IMR-90 (cell line): ENCODE results near the gene OR8B4. TPM values are rescaled to one million over a fixed set of nuclear protein-coding genes. Genes with fewer than 3 reads are reported as not detected.

Source experiments
- ATAC-seq: fragments of 200-7000 bp; cut with Tn5 transposase; 2 replicates; pipeline ENCODE4 v1.9.1; 2020; ENCODE audit warnings: low read depth, mild to moderate bottlenecking, moderate library complexity
- BruUV-seq: library from RNA; stranded (reverse); fragments of 400-500 nt; replicated peaks from 2 replicates; lab custom pipeline; 2021; lab: Mats Ljungman, UMichigan
- CTCF ChIA-PET: fragments of 300-600 bp; formaldehyde crosslinking; extraction: SDS; loops from one replicate; lab custom pipeline; 2021; ENCODE audit warnings: antibody characterized with exemption; lab: Yijun Ruan, JAX
- POLR2A ChIA-PET: fragments of 300-600 bp; sonication (Branson Sonifier 250); formaldehyde crosslinking; loops from one replicate; lab custom pipeline; 2022; ENCODE audit warnings: antibody characterized with exemption; ENCODE audit not compliant: unreplicated experiment; lab: Charles Lee
- DNase-seq: peaks from one replicate; pipeline ENCODE4 v3.0.0; 2013
- H2AFZ ChIP-seq: replicated peaks from 2 replicates; pipeline ENCODE3; 2013; ENCODE audit warnings: low read length, mild to moderate bottlenecking; ENCODE audit not compliant: poor library complexity
- H2AK5ac ChIP-seq: 2 replicates; pipeline ENCODE4 v1.6.1; 2013; ENCODE audit warnings: low read depth, low read length, inconsistent platforms
- H2AK9ac ChIP-seq: replicated peaks from 2 replicates; pipeline ENCODE3; 2013; ENCODE audit warnings: mild to moderate bottlenecking, low read depth, low read length, moderate library complexity; ENCODE audit not compliant: poor library complexity
- H2BK120ac ChIP-seq: 2 replicates; pipeline ENCODE4 v1.6.1; 2013; ENCODE audit warnings: low read depth, low read length, inconsistent platforms
- H2BK15ac ChIP-seq: 3 replicates; pipeline ENCODE4 v1.6.1; 2013; ENCODE audit warnings: low read depth, low read length, inconsistent platforms
- H2BK20ac ChIP-seq: 2 replicates; pipeline ENCODE4 v1.6.1; 2013; ENCODE audit warnings: low read depth, mild to moderate bottlenecking, inconsistent platforms, low read length, moderate library complexity
- H2BK5ac ChIP-seq: 2 replicates; pipeline ENCODE4 v1.6.1; 2013; ENCODE audit warnings: mild to moderate bottlenecking, low read depth, low read length, inconsistent platforms; ENCODE audit not compliant: poor library complexity, severe bottlenecking
- H3K14ac ChIP-seq: replicated peaks from 2 replicates; pipeline ENCODE4 v1.6.1; 2013; ENCODE audit warnings: low read depth, low read length, inconsistent platforms
- H3K18ac ChIP-seq: 2 replicates; pipeline ENCODE4 v1.6.1; 2013; ENCODE audit warnings: low read depth, low read length, control low read depth
- H3K23ac ChIP-seq: 2 replicates; pipeline ENCODE4 v1.6.1; 2013; ENCODE audit warnings: low read depth, low read length, inconsistent platforms
- H3K27ac ChIP-seq: 2 replicates; pipeline ENCODE4 v1.5.1; 2013; ENCODE audit warnings: mild to moderate bottlenecking, control low read depth, low read length; ENCODE audit not compliant: insufficient read depth
- H3K27me3 ChIP-seq: 2 replicates; pipeline ENCODE4 v1.6.1; 2013; ENCODE audit warnings: low read length; ENCODE audit not compliant: control insufficient read depth, insufficient read depth
- H3K36me3 ChIP-seq: 2 replicates; pipeline ENCODE4 v1.6.1; 2013; ENCODE audit warnings: low read length, mixed read lengths; ENCODE audit not compliant: control insufficient read depth, insufficient read depth
- H3K4ac ChIP-seq: 2 replicates; pipeline ENCODE4 v1.6.1; 2013; ENCODE audit warnings: low read depth, low read length, inconsistent platforms
- H3K4me1 ChIP-seq: 2 replicates; pipeline ENCODE4 v1.6.1; 2013; ENCODE audit warnings: low read length, mixed read lengths; ENCODE audit not compliant: control insufficient read depth, insufficient read depth
- H3K4me2 ChIP-seq: 2 replicates; pipeline ENCODE4 v1.6.1; 2013; ENCODE audit warnings: low read depth, mild to moderate bottlenecking, control low read depth, low read length, moderate library complexity
- H3K4me3 ChIP-seq: 2 replicates; pipeline ENCODE4 v1.5.1; 2013; ENCODE audit warnings: low read depth, mild to moderate bottlenecking, control low read depth, low read length, moderate library complexity; ENCODE audit not compliant: insufficient read depth
- H3K56ac ChIP-seq: 2 replicates; pipeline ENCODE4 v1.6.1; 2013; ENCODE audit warnings: low read length, inconsistent platforms; ENCODE audit not compliant: insufficient read depth; ENCODE audit errors: extremely low read depth
- H3K79me1 ChIP-seq, 2 experiments: 2 replicates each; pipeline ENCODE4 v1.6.1; 2013; ENCODE audit warnings: low read length in 2 of 2, inconsistent platforms in 1 of 2, low read depth in 1 of 2
- H3K9ac ChIP-seq: 2 replicates; pipeline ENCODE4 v1.6.1; 2013; ENCODE audit warnings: low read depth, low read length, control low read depth
- H3K9me1 ChIP-seq: 2 replicates; pipeline ENCODE4 v1.6.1; 2013; ENCODE audit warnings: low read length, inconsistent platforms; ENCODE audit not compliant: insufficient read depth
- H3K9me3 ChIP-seq: 2 replicates; pipeline ENCODE4 v1.6.1; 2013; ENCODE audit warnings: low read length; ENCODE audit not compliant: control insufficient read depth, insufficient read depth
- H4K20me1 ChIP-seq: 2 replicates; pipeline ENCODE4 v1.6.1; 2013; ENCODE audit warnings: low read length, inconsistent platforms; ENCODE audit not compliant: insufficient read depth
- H4K5ac ChIP-seq: 2 replicates; pipeline ENCODE4 v1.6.1; 2013; ENCODE audit warnings: mild to moderate bottlenecking, low read depth, low read length, control low read depth
- H4K8ac ChIP-seq, 2 experiments: 2 replicates each; pipeline ENCODE4 v1.6.1; 2013; ENCODE audit warnings: low read depth in 2 of 2, low read length in 2 of 2, control low read depth in 1 of 2, inconsistent platforms in 1 of 2
- H4K91ac ChIP-seq: 2 replicates; pipeline ENCODE4 v1.6.1; 2013; ENCODE audit warnings: low read depth, low read length, inconsistent platforms; ENCODE audit not compliant: insufficient read depth
- BHLHE40 ChIP-seq: fragments of 150-350 bp; IDR thresholded peaks from 2 replicates; pipeline ENCODE4 v1.6.1; 2016; ENCODE audit warnings: mild to moderate bottlenecking, low read depth, low read length
- CEBPB ChIP-seq: IDR thresholded peaks from 2 replicates; pipeline ENCODE4 v1.6.1; 2012; ENCODE audit warnings: low read depth, low read length, improper control_type of control experiment
- CHD1 ChIP-seq: IDR thresholded peaks from 2 replicates; pipeline ENCODE4 v1.6.1; 2012; ENCODE audit warnings: low read depth, low read length, improper control_type of control experiment
- ELK1 ChIP-seq: fragments of 150-350 bp; IDR thresholded peaks from 2 replicates; pipeline ENCODE4 v1.6.1; 2016; ENCODE audit warnings: low read depth, mild to moderate bottlenecking, low read length, moderate library complexity, borderline replicate concordance
- FOS ChIP-seq: fragments of 150-350 bp; IDR thresholded peaks from 2 replicates; pipeline ENCODE4 v1.6.1; 2016; ENCODE audit warnings: low read depth, low read length
- MAFK ChIP-seq: IDR thresholded peaks from 2 replicates; pipeline ENCODE4 v1.6.1; 2012; ENCODE audit warnings: low read depth, low read length, improper control_type of control experiment
- MAZ ChIP-seq: IDR thresholded peaks from 2 replicates; pipeline ENCODE4 v1.6.1; 2012; ENCODE audit warnings: low read depth, mild to moderate bottlenecking, low read length, improper control_type of control experiment, moderate library complexity, borderline replicate concordance
- MXI1 ChIP-seq: IDR thresholded peaks from 2 replicates; pipeline ENCODE4 v1.6.1; 2012; ENCODE audit warnings: low read depth, mild to moderate bottlenecking, low read length, moderate library complexity, borderline replicate concordance
- NFE2L2 ChIP-seq: fragments of 150-350 bp; IDR thresholded peaks from 2 replicates; pipeline ENCODE4 v1.6.1; 2016; ENCODE audit warnings: low read depth, mild to moderate bottlenecking, low read length
- POLR2A ChIP-seq: IDR thresholded peaks from 2 replicates; pipeline ENCODE4 v1.6.1; 2012; ENCODE audit warnings: mild to moderate bottlenecking, low read depth, low read length
- RAD21 ChIP-seq: IDR thresholded peaks from 2 replicates; pipeline ENCODE4 v1.6.1; 2012; ENCODE audit warnings: low read length, improper control_type of control experiment
- RCOR1 ChIP-seq: IDR thresholded peaks from 2 replicates; pipeline ENCODE4 v1.6.1; 2012; ENCODE audit warnings: mild to moderate bottlenecking, low read length, improper control_type of control experiment; ENCODE audit not compliant: insufficient replicate concordance
- RFX5 ChIP-seq: IDR thresholded peaks from 2 replicates; pipeline ENCODE4 v1.8.0; 2012; ENCODE audit warnings: low read depth, mild to moderate bottlenecking, low read length, moderate library complexity
- SMC3 ChIP-seq: fragments of 150-350 bp; IDR thresholded peaks from 2 replicates; pipeline ENCODE4 v1.6.1; 2016; ENCODE audit warnings: low read depth, mild to moderate bottlenecking, antibody characterized with exemption, low read length, moderate library complexity
- USF2 ChIP-seq: fragments of 150-350 bp; IDR thresholded peaks from 2 replicates; pipeline ENCODE4 v1.6.1; 2017; ENCODE audit warnings: mild to moderate bottlenecking, antibody characterized with exemption, low read length, low read depth
- WGBS, 2 experiments: methylation state at CpG; one replicate each; pipeline versions ENCODE4 v1.1.5 to v1.1.7; 2013; ENCODE audit warnings: missing lambda C conversion rate in 2 of 2; ENCODE audit not compliant: insufficient read length in 1 of 2; ENCODE audit errors: extremely low coverage in 2 of 2; 5-methylcytosine and 5-hydroxymethylcytosine counted together
- dilution Hi-C: fragments of 300-500 bp; cut with HindIII; formaldehyde crosslinking; loops from one replicate; pipeline ENCODE4 v1.14.3; 2018; ENCODE audit warnings: low sequenced_read_pairs; ENCODE audit not compliant: unreplicated experiment
- in situ Hi-C: fragments of 300-500 bp; cut with MboI; formaldehyde crosslinking; loops from 3 replicates; pipeline ENCODE4 v1.14.3; 2019; ENCODE audit warnings: low sequenced_read_pairs, inconsistent platforms, mixed read lengths
- intact Hi-C: fragments of 100-400 bp; cut with micrococcal nuclease; formaldehyde crosslinking; loops from 2 replicates; pipeline ENCODE4 v1.10.0; 2022
- polyA plus RNA-seq, 3 experiments: library from polyadenylated mRNA; depleted of rRNA; stranded (reverse); fragments of >200 nt; gene quantifications; 2 replicates each; pipeline ENCODE4 v1.2.3, GENCODE V29; 2012; ENCODE audit warnings: low replicate concordance in 1 of 3
- total RNA-seq: library from RNA; depleted of rRNA; stranded (reverse); fragments of >200 nt; gene quantifications from 2 replicates; pipeline ENCODE4 v1.2.3, GENCODE V29; 2012
- TF ChIP-seq, protein P1 (sequence below): conservative IDR thresholded peaks from 2 replicates; pipeline ENCODE4 v1.5.1; 2012; ENCODE audit warnings: mild to moderate bottlenecking, low read depth, low read length, improper control_type of control experiment

Gene OR8B4
- total and polyA plus RNA-seq, 2 of the 4 experiments (the other 2 are of a cell fraction), result not detected

GRCh38 chr11:124380585-124380984 lies 44.1 kb downstream of the OR8B4 start:
- Histone ChIP-seq H3K23ac (no peak overlapping the region), H4K5ac (no peak overlapping the region), H3K4me3 (no peak overlapping the region), H3K14ac (no peak overlapping the region), H3K4me1 (no peaks in the 10 kb centered on the region), H3K36me3 (no peaks in the 10 kb centered on the region), H4K20me1 (no peaks in the 10 kb centered on the region), H4K91ac (no peak overlapping the region), H2AK9ac (no peak overlapping the region), H3K9me3 (no peaks in the 10 kb centered on the region), H2BK5ac (no peak overlapping the region), H2BK120ac (no peak overlapping the region), H2BK15ac (no peak overlapping the region), H3K4me2 (no peak overlapping the region), H3K9me1 (no peaks in the 10 kb centered on the region), H2AK5ac (no peak overlapping the region), H4K8ac (no peak overlapping the region), H3K27me3 (peaks cover 5% of the 10 kb centered on the region; the same call in 1 of the 2 replicates), H3K18ac (no peak overlapping the region), H3K27ac (no peak overlapping the region), H3K4ac (no peak overlapping the region), H3K56ac (no peak overlapping the region), H2AFZ (no peak overlapping the region), H3K79me1 (no peaks in the 10 kb centered on the region), H3K9ac (no peak overlapping the region), H2BK20ac (no peak overlapping the region)
- intact Hi-C loops, result no loop called here
- ATAC-seq, result no peak
- no peak for DNase-seq
- POLR2A ChIA-PET, result no interaction called here
- CTCF ChIA-PET, result interaction anchor here (0.7 kb wide), 1 partner anchor 46 kb away, joined by 3 read pairs; no protein-coding TSS in a partner anchor
- TF ChIP-seq MAZ (no peak), POLR2A (no peak), MAFK (no peak), BHLHE40 (no peak), RCOR1 (no peak), MXI1 (no peak), RAD21 (no peak), SMC3 (no peak), USF2 (no peak), NFE2L2 (no peak), CEBPB (no peak), ELK1 (no peak), RFX5 (no peak), CHD1 (no peak), FOS (no peak)
- TF ChIP-seq, protein P1, sequence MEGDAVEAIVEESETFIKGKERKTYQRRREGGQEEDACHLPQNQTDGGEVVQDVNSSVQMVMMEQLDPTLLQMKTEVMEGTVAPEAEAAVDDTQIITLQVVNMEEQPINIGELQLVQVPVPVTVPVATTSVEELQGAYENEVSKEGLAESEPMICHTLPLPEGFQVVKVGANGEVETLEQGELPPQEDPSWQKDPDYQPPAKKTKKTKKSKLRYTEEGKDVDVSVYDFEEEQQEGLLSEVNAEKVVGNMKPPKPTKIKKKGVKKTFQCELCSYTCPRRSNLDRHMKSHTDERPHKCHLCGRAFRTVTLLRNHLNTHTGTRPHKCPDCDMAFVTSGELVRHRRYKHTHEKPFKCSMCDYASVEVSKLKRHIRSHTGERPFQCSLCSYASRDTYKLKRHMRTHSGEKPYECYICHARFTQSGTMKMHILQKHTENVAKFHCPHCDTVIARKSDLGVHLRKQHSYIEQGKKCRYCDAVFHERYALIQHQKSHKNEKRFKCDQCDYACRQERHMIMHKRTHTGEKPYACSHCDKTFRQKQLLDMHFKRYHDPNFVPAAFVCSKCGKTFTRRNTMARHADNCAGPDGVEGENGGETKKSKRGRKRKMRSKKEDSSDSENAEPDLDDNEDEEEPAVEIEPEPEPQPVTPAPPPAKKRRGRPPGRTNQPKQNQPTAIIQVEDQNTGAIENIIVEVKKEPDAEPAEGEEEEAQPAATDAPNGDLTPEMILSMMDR, result no peak
- WGBS, 2 experiments, result no CpG with 5 or more reads among the region's 2 CpGs
- no TSS peak for BruUV-seq
- in situ Hi-C loops, result no loop called here
- dilution Hi-C loops, result no loop called here
